GM10266 (cell line): ENCODE data around the gene ZNF267.

Source experiments
- DNase-seq: peaks from one replicate; pipeline ENCODE4 v3.0.0; 2012; ENCODE audit errors: extremely low spot score
- TF ChIP-seq, protein P1 (sequence below): IDR thresholded peaks from 2 replicates; pipeline ENCODE4 v1.5.1; 2012; ENCODE audit warnings: mild to moderate bottlenecking, low read depth; ENCODE audit not compliant: control insufficient read depth, insufficient read depth; ENCODE audit errors: missing control alignments

The ZNF267 gene

GRCh38 chr16:31862761-31863160, 10.8 kb upstream of the ZNF267 start:
- DNase-seq, result no peak
- TF ChIP-seq, protein P1, sequence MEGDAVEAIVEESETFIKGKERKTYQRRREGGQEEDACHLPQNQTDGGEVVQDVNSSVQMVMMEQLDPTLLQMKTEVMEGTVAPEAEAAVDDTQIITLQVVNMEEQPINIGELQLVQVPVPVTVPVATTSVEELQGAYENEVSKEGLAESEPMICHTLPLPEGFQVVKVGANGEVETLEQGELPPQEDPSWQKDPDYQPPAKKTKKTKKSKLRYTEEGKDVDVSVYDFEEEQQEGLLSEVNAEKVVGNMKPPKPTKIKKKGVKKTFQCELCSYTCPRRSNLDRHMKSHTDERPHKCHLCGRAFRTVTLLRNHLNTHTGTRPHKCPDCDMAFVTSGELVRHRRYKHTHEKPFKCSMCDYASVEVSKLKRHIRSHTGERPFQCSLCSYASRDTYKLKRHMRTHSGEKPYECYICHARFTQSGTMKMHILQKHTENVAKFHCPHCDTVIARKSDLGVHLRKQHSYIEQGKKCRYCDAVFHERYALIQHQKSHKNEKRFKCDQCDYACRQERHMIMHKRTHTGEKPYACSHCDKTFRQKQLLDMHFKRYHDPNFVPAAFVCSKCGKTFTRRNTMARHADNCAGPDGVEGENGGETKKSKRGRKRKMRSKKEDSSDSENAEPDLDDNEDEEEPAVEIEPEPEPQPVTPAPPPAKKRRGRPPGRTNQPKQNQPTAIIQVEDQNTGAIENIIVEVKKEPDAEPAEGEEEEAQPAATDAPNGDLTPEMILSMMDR, result no peak

- no peak for DNase-seq
- TF ChIP-seq, protein P1, result no peak
These were observed 5.4 kb upstream of the ZNF267 start for GRCh38 chr16:31868164-31868563.

GRCh38 chr16:31868691-31869167, 4.9 kb upstream of the ZNF267 start:
- TF ChIP-seq, protein P1, result peak; percentile 72
- DNase-seq, result peak; percentile 50

DNA sequence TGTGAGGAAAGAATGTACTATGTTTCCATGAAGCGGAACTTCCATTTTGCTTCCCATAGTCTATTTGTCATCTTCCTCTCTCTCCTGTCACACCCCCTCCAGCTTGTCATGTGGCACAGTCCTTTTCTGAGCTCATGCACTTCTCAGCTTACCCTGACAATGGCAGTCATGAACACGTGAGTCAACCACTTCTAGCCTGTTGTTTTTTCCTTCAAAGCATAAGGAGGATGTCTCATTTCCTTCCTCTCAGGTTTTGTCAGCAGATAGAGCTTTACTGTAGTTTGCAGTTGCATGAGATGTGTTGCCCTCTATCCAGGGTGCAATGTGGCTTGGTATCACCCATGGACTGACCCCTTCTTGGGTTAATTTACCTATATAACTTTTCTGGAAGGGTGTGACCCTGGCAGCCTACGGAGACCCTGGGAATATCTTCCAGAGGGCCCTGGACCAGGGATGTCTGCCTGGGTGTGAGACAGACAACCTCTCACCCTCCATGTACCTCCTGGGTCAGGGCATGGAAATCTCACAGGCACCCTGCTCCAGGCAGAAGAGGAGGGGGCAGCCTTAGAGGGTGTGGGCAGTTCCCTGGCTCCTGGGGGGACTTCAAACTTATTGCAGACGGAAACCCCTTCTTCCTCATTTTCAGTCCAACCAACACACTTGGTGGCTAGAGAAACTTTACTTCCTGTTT, 4.0 kb upstream of the ZNF267 start:
- TF ChIP-seq, protein P1, result no peak

GRCh38 chr16:31870809-31871208, 2.8 kb upstream of the ZNF267 start:
- TF ChIP-seq, protein P1, result no peak
- no peak for DNase-seq

More for the DNA sequence above, 4.0 kb upstream of the ZNF267 start:
- DNase-seq, result peak; percentile 29

DNA sequence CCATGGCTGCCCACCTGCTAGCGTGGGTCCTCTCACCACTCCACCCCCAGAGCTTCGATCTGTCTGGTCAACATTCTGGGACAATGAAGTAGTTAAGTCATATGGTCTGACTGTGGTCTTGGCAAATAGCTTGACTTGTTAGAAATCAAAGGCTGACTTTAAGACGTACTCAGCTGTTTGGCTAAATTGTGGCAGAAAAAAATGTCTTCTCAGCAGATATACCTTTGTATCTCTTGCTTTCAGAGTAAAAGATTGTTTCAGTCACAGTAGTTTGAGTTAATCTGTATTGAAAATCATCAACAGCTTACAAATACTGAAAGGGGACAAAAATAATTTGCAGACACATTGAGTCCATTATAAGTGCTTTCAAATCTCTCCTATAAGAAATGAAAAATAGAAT, 2.1 kb upstream of the ZNF267 start:
- TF ChIP-seq, protein P1, result no peak
- no peak for DNase-seq

DNA sequence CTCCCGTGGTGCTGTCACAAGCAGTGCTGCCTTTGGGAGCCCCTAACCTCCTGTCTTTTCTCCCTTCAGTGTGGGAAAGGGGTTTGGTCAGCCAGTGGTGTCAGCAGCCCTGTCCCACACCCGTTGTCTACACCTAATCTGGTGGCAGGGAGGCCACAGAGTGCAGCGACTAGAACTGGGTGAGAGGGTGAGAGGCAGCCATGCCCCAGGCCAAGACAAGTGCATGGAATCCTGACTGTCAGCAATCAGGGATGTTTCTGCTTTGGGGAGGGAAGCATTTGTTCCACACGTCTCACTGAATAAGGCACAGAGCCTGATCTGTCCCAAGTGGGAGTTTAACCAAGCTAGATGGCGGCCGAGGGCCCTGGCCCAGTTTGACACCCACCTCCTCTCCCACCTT, 1.4 kb upstream of the ZNF267 start:
- TF ChIP-seq, protein P1, result no peak
- DNase-seq, result no peak
